Mammary epithelial cell (primary cell): ENCODE data around the gene ADGB.

Source experiments
- EZH2 ChIP-seq: IDR thresholded peaks from 2 replicates; pipeline ENCODE4 v1.6.1; 2012; ENCODE audit warnings: low read length, inconsistent platforms, borderline replicate concordance
- TF ChIP-seq, protein P1 (sequence below), 2 donors: IDR thresholded peaks in 1 of 2; conservative IDR thresholded peaks in 1 of 2; 2 replicates each; pipeline ENCODE4 v1.5.1; 2011 to 2012; ENCODE audit warnings: inconsistent platforms in 2 of 2, low read length in 2 of 2, mild to moderate bottlenecking in 2 of 2, control low read depth in 1 of 2, low read depth in 1 of 2; ENCODE audit not compliant: insufficient read depth in 1 of 2; ENCODE audit errors: extremely low read depth in 1 of 2

DNA sequence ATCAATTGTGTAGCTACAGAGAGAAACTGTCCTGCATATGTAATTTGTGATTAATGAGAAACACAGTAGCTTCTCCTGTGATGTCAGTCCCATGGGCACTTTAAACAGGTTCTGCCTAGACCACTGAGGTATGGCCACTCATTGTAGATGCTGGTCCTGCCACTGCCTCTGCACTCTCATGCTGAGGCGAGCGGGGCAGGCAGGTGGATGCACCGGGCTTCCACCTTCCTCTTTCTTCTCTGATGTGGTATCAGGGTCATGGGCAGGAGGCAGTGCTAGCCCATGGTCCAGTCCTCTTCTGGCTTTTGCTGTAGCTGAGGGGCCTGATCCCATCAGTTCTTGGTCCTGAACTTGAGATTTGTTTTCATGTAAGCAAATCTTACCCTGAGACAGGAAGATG, 58.7 kb downstream of the ADGB start:
- TF ChIP-seq, protein P1, sequence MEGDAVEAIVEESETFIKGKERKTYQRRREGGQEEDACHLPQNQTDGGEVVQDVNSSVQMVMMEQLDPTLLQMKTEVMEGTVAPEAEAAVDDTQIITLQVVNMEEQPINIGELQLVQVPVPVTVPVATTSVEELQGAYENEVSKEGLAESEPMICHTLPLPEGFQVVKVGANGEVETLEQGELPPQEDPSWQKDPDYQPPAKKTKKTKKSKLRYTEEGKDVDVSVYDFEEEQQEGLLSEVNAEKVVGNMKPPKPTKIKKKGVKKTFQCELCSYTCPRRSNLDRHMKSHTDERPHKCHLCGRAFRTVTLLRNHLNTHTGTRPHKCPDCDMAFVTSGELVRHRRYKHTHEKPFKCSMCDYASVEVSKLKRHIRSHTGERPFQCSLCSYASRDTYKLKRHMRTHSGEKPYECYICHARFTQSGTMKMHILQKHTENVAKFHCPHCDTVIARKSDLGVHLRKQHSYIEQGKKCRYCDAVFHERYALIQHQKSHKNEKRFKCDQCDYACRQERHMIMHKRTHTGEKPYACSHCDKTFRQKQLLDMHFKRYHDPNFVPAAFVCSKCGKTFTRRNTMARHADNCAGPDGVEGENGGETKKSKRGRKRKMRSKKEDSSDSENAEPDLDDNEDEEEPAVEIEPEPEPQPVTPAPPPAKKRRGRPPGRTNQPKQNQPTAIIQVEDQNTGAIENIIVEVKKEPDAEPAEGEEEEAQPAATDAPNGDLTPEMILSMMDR (conservative IDR thresholded peaks at IDR 0.05 in 1 of 2, IDR thresholded peaks at IDR 0.05 in 1 of 2; ENCODE audit: extremely low read depth in 1 of 2, insufficient read depth in 1 of 2, low read depth in 1 of 2, low read length in 2 of 2), result no peak
- TF ChIP-seq EZH2, result no peak
